ENCODE measurements around the gene DEK. TPM values are rescaled to one million over a fixed set of nuclear protein-coding genes. Genes with fewer than 3 reads are reported as not detected.
A peak's percentile ranks its signal among the peaks of the same experiment; 100 is the strongest.

The DEK gene
- total RNA-seq, 1 donor = 117 TPM

DNA sequence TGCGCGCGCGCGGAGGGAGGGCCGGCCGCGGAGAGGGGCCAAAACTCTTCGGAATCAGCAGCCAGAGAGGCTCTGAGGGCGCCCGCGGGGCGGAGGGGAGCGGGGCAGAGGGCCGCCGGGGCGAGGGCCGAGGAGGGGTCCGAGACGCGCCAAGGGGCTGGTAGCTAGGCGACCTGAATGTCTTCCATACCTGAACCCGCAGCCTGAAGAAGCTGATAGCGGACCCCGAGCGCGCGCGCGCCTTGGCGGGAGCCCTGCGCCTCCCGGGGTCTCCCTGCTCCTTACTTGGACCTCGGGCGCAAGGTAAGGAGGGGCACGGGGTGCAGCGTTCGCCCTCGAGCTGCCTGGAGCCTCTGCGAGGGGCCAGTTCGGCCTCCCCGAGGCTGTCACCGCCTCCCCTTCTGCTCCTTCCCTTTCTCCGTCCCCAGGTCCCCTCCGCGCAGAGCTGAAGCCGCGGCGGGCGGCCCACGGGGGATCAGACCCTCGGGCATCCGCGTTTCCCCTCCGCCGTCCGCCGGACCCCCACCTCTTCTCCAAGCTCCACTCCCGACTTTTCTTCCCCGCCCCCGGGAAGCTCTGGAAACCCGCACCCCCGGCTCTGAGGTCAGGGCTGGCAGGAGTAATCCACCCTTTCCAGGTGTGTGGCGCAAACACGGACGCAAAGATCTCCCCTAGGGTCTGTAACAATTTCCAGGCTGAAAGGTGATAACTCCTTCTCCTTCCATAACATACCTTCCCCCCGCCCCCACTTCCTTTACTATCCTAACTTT is 13.1 kb upstream of the DEK start:
- TF ChIP-seq, protein P1, sequence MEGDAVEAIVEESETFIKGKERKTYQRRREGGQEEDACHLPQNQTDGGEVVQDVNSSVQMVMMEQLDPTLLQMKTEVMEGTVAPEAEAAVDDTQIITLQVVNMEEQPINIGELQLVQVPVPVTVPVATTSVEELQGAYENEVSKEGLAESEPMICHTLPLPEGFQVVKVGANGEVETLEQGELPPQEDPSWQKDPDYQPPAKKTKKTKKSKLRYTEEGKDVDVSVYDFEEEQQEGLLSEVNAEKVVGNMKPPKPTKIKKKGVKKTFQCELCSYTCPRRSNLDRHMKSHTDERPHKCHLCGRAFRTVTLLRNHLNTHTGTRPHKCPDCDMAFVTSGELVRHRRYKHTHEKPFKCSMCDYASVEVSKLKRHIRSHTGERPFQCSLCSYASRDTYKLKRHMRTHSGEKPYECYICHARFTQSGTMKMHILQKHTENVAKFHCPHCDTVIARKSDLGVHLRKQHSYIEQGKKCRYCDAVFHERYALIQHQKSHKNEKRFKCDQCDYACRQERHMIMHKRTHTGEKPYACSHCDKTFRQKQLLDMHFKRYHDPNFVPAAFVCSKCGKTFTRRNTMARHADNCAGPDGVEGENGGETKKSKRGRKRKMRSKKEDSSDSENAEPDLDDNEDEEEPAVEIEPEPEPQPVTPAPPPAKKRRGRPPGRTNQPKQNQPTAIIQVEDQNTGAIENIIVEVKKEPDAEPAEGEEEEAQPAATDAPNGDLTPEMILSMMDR (IDR thresholded peaks at IDR 0.05; ENCODE audit: insufficient read depth, low read depth, low read length) = no peak
- H3K4me3 ChIP-seq (ENCODE audit: low read depth, low read length) = peak overlapping the region; percentile 34
- no peak for DNase-seq (ENCODE audit: low read depth)

DNA sequence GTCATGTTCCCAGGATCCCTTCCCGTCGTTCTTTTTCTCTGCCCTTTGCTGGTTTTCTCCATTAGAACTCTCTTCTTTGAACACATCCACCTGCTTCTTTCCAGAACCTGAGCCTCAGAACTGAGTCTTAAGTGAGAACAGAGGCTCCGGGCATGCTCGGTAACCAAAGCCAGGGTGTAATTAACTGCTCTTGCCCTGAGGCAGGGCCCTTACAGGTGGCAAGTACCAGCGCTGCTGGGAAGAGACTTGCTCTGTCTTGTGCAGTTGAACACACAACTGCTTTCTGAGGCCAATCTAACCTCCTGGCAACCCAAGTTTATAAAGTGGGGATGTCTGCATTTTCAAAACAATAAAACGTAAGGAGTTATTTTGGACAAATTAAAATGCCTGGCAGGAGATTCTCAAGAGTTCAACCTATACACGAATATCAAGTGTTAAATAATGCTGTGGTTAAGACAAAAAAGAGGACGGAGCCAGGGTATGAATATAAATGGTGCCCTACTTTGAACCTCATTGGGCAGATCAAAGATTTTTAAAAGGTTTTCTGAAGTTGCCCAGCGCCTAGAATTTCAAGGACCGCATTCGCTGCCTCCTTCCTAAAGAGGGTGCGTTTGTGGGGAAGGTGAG is 12.4 kb upstream of the DEK start:
- H3K4me3 ChIP-seq (ENCODE audit: low read depth, low read length) = peak overlapping the region; percentile 34
- TF ChIP-seq, protein P1 (IDR thresholded peaks at IDR 0.05; ENCODE audit: insufficient read depth, low read depth, low read length) = no peak
- no peak for DNase-seq (ENCODE audit: low read depth)

DNA sequence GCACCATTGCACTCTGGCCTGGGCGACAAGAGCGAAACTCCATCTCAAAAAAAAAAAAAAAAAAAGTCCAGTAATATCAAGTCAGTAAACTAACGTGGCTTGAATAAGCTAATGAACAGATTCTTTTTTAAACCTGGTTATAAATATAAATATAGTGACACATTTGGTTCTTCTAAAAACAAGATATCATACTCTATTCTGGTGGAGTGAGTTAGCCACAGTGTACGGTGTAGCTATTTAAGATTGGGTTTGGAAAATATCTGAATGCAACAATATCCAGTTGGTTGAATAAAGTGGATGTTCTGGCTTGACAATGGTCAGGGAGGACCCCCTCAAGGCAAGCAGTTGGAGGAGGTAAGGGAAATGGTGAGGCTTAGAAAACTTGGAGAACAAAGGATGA is 5.9 kb upstream of the DEK start:
- TF ChIP-seq, protein P1 (IDR thresholded peaks at IDR 0.05; ENCODE audit: insufficient read depth, low read depth, low read length) = no peak
- no peak overlapping the region for H3K4me3 ChIP-seq (ENCODE audit: low read depth, low read length)
- no peak for DNase-seq (ENCODE audit: low read depth)

DNA sequence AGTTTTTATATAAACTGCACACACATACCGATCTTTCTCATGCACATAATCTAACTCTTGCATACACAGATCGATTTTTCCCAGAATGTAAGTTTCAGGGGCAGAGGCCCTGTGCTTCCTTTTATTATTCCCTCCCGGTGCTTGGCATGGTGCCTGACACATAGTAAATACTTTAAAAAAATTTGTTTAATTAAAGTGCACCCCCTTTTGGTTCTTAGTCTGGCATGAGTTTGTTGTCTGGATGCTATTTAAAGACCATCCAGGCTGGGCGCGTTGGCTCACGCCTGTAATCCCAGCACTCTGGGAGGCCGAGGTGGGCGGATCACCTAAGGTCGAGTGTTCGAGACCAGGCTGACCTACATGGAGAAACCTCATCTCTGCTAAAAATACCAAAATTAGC is 5.4 kb upstream of the DEK start:
- no peak for DNase-seq (ENCODE audit: low read depth)
- TF ChIP-seq, protein P1 (IDR thresholded peaks at IDR 0.05; ENCODE audit: insufficient read depth, low read depth, low read length) = no peak
- H3K4me3 ChIP-seq (ENCODE audit: low read depth, low read length) = no peak overlapping the region

DNA sequence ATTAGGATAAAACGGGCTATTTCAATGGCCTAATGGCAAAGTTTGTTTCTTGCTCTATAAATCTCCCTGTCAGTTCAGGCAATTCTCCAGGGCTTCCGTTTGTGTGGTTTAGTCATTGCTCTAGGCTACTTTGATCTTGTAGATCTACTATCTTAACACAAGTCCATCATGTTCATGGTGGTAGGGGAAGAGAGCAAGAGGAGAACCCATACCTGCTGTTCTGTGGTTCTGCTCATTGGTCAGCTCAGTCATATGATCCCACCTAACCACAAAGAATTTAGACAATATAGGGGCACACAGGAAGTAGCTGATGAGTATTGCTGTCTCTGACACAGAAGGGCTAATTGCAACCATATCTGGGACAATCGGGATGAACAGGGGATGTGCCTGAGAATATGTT is 4.9 kb upstream of the DEK start:
- no peak overlapping the region for H3K4me3 ChIP-seq (ENCODE audit: low read depth, low read length)
- TF ChIP-seq, protein P1 (IDR thresholded peaks at IDR 0.05; ENCODE audit: insufficient read depth, low read depth, low read length) = no peak
- DNase-seq (ENCODE audit: low read depth) = peak; percentile 47

DNA sequence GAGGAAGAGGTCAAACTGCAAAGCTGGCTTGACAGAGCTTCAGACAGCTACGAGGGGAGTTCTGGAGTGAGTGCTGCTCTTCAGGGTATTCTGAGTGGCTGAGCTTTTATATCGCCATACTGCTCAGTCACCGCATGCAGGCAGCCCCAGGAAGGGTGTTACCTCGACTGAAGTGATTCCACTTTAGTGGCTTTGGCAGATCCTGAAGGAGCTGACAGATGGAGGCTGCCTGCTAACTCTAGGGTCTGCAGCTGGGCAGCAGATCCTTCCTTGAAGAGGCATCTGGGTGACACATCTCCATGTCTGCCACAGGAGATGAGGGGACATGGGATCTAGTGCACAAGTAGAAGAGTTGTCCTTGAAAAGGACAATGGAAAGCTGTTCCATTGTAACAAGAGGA is 3.7 kb upstream of the DEK start:
- TF ChIP-seq, protein P1 (IDR thresholded peaks at IDR 0.05; ENCODE audit: insufficient read depth, low read depth, low read length) = no peak
- DNase-seq (ENCODE audit: low read depth) = no peak
- no peak overlapping the region for H3K4me3 ChIP-seq (ENCODE audit: low read depth, low read length)
